ENCODE measurements around the gene CKMT1B. TPM values are rescaled to one million over a fixed set of nuclear protein-coding genes. Genes with fewer than 3 reads are reported as not detected.
"Not testable (repeated sequence)": the region's sequence is repeated elsewhere in the genome, so short reads cannot be mapped to it uniquely, and the experiment has no call there.

The CKMT1B gene
- total RNA-seq, 3 donors from 2014 or later = 2.6 to 5.7 TPM; not detected in 1

GRCh38 chr15:43552256-43552655 is 41.6 kb upstream of the CKMT1B start:
- TF ChIP-seq POLR2A (IDR thresholded peaks at IDR 0.05) (no peak), POLR2AphosphoS5 (IDR thresholded peaks at IDR 0.05) (no peak), CTCF (IDR thresholded peaks at IDR 0.05) (no peak)
- H3K4me3 ChIP-seq = no peak overlapping the region
- H3K36me3 ChIP-seq = no peaks in the 10 kb centered on the region
- no peaks in the 10 kb centered on the region for H3K27me3 ChIP-seq
- no peaks in the 10 kb centered on the region for H3K9me3 ChIP-seq
- H3K4me1 ChIP-seq = no peaks in the 10 kb centered on the region
- DNase-seq (ENCODE audit: low spot score in 2 of 2) = no peak
- intact Hi-C loops (cut with DNase I; ENCODE audit: low total_unique reads) = no loop called here
- H3K27ac ChIP-seq = no peak overlapping the region

- H3K4me3 ChIP-seq = no peak overlapping the region
- DNase-seq (ENCODE audit: low spot score in 2 of 2) = no peak
- no peak overlapping the region for H3K27ac ChIP-seq
- no peaks in the 10 kb centered on the region for H3K4me1 ChIP-seq
- intact Hi-C loops (cut with DNase I; ENCODE audit: low total_unique reads) = no loop called here
- H3K27me3 ChIP-seq = no peaks in the 10 kb centered on the region
- TF ChIP-seq POLR2AphosphoS5 (IDR thresholded peaks at IDR 0.05) (no peak), CTCF (IDR thresholded peaks at IDR 0.05) (no peak), POLR2A (IDR thresholded peaks at IDR 0.05) (no peak)
- no peaks in the 10 kb centered on the region for H3K36me3 ChIP-seq
- H3K9me3 ChIP-seq = no peaks in the 10 kb centered on the region
Observed at GRCh38 chr15:43552986-43553385, 40.8 kb upstream of the CKMT1B start.

- H3K27ac ChIP-seq; H3K4me1 ChIP-seq; H3K27me3 ChIP-seq; DNase-seq (ENCODE audit: low spot score in 2 of 2); H3K4me3 ChIP-seq; H3K36me3 ChIP-seq; H3K9me3 ChIP-seq; intact Hi-C loops (cut with DNase I; ENCODE audit: low total_unique reads): not testable (repeated sequence)
Observed at GRCh38 chr15:43562753-43563152, 31.1 kb upstream of the CKMT1B start.

- H3K4me3 ChIP-seq; H3K9me3 ChIP-seq; intact Hi-C loops (cut with DNase I; ENCODE audit: low total_unique reads): not testable (repeated sequence)
Observed at GRCh38 chr15:43563793-43564192, 30.0 kb upstream of the CKMT1B start.

GRCh38 chr15:43566615-43567014 is 27.2 kb upstream of the CKMT1B start:
- H3K27me3 ChIP-seq; H3K36me3 ChIP-seq; intact Hi-C loops (cut with DNase I; ENCODE audit: low total_unique reads); H3K4me3 ChIP-seq; H3K27ac ChIP-seq; H3K4me1 ChIP-seq; DNase-seq (ENCODE audit: low spot score in 2 of 2); H3K9me3 ChIP-seq: not testable (repeated sequence)

More at GRCh38 chr15:43563793-43564192, 30.0 kb upstream of the CKMT1B start:
- not testable (repeated sequence) for H3K27ac ChIP-seq; DNase-seq (ENCODE audit: low spot score in 2 of 2); H3K36me3 ChIP-seq; H3K4me1 ChIP-seq; H3K27me3 ChIP-seq

- H3K27ac ChIP-seq; H3K36me3 ChIP-seq; H3K9me3 ChIP-seq; H3K4me1 ChIP-seq; H3K4me3 ChIP-seq; H3K27me3 ChIP-seq; intact Hi-C loops (cut with DNase I; ENCODE audit: low total_unique reads); DNase-seq (ENCODE audit: low spot score in 2 of 2): not testable (repeated sequence)
Observed at GRCh38 chr15:43574607-43575006, 19.2 kb upstream of the CKMT1B start.

- intact Hi-C loops (cut with DNase I; ENCODE audit: low total_unique reads); H3K36me3 ChIP-seq; H3K4me3 ChIP-seq; H3K4me1 ChIP-seq; H3K27me3 ChIP-seq; H3K27ac ChIP-seq; H3K9me3 ChIP-seq; DNase-seq (ENCODE audit: low spot score in 2 of 2): not testable (repeated sequence)
Observed at GRCh38 chr15:43589778-43590466, 3.9 kb upstream of the CKMT1B start, which contains the start of gene PPIP5K1. PPIP5K1 (minus strand) TSS chr15:43590208; CDS start chr15:43584504, 5,704 bp downstream.

- H3K27me3 ChIP-seq; intact Hi-C loops (cut with DNase I; ENCODE audit: low total_unique reads); H3K4me3 ChIP-seq; H3K36me3 ChIP-seq; DNase-seq (ENCODE audit: low spot score in 2 of 2); H3K27ac ChIP-seq; H3K9me3 ChIP-seq; H3K4me1 ChIP-seq: not testable (repeated sequence)
Observed at GRCh38 chr15:43592841-43593240, 986 bp upstream of the CKMT1B start.

- H3K27ac ChIP-seq; intact Hi-C loops (cut with DNase I; ENCODE audit: low total_unique reads); H3K4me3 ChIP-seq; DNase-seq (ENCODE audit: low spot score in 2 of 2); H3K36me3 ChIP-seq; H3K4me1 ChIP-seq; H3K27me3 ChIP-seq; H3K9me3 ChIP-seq: not testable (repeated sequence)
Observed at GRCh38 chr15:43599131-43599530, 5.3 kb downstream of the CKMT1B start.

- intact Hi-C loops (cut with DNase I; ENCODE audit: low total_unique reads); H3K4me3 ChIP-seq; DNase-seq (ENCODE audit: low spot score in 2 of 2); H3K4me1 ChIP-seq; H3K27me3 ChIP-seq; H3K36me3 ChIP-seq; H3K27ac ChIP-seq; H3K9me3 ChIP-seq: not testable (repeated sequence)
Observed at GRCh38 chr15:43600200-43600599, 6.4 kb downstream of the CKMT1B start.

GRCh38 chr15:43602233-43602632 is 8.4 kb downstream of the CKMT1B start:
- H3K4me3 ChIP-seq; H3K36me3 ChIP-seq; H3K27ac ChIP-seq; DNase-seq (ENCODE audit: low spot score in 2 of 2); intact Hi-C loops (cut with DNase I; ENCODE audit: low total_unique reads); H3K27me3 ChIP-seq; H3K9me3 ChIP-seq; H3K4me1 ChIP-seq: not testable (repeated sequence)

Data from breast epithelium (tissue), 4 donors.